ENCODE results near the gene PLEKHA1. TPM values are rescaled to one million over a fixed set of nuclear protein-coding genes. Genes with fewer than 3 reads are reported as not detected.

PLEKHA1 gene
- total RNA-seq, 1 donor from 2014 or later = 50.4 TPM

DNA sequence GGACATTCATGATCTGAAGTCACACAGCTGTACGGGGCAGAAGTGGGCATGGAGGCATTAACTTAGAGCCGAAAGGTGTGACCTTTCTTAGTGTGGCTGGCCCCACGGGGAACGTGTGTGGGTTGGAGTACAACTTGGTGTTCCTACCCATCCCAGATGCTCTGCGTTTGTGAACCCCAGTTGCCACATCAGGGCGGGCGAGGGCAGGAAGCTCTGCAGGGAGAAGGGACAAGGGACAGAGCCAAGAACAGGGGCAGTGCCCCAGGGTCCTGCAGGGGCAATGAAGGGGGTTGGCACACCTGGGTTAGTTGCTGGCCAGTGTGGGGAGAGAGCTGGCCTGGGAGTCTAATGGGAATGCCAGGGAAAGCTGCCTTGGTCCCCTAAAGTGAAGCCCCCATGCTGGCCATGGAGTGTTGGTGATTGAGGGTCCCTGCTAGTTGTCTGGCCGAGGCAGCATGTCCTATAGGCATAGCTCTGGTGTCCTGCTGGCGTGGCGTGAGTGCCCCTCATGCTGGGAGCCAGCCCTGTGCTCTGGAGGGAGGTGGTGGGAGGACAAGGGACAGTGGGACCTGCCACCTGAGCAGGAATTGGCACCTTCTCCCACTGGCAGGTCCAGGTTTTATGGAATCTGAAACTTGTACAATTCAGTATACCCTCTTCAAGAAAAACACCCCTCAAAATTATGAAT lies 105.8 kb downstream of the PLEKHA1 start:
- H3K4me1 ChIP-seq = peaks cover 20% of the 10 kb centered on the region
- H3K4me3 ChIP-seq = no peak overlapping the region
- no peaks in the 10 kb centered on the region for H3K9me3 ChIP-seq (replicated peaks)
- H3K27me3 ChIP-seq (ENCODE audit: low read depth) = no peaks in the 10 kb centered on the region
- TF ChIP-seq, protein P1, sequence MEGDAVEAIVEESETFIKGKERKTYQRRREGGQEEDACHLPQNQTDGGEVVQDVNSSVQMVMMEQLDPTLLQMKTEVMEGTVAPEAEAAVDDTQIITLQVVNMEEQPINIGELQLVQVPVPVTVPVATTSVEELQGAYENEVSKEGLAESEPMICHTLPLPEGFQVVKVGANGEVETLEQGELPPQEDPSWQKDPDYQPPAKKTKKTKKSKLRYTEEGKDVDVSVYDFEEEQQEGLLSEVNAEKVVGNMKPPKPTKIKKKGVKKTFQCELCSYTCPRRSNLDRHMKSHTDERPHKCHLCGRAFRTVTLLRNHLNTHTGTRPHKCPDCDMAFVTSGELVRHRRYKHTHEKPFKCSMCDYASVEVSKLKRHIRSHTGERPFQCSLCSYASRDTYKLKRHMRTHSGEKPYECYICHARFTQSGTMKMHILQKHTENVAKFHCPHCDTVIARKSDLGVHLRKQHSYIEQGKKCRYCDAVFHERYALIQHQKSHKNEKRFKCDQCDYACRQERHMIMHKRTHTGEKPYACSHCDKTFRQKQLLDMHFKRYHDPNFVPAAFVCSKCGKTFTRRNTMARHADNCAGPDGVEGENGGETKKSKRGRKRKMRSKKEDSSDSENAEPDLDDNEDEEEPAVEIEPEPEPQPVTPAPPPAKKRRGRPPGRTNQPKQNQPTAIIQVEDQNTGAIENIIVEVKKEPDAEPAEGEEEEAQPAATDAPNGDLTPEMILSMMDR (IDR thresholded peaks at IDR 0.05; ENCODE audit: borderline replicate concordance) = no peak
- intact Hi-C loops (cut with micrococcal nuclease) = no loop called here
- no peaks in the 10 kb centered on the region for H3K36me3 ChIP-seq
- no peak overlapping the region for H3K27ac ChIP-seq (replicated peaks)
- DNase-seq = no peak

DNA sequence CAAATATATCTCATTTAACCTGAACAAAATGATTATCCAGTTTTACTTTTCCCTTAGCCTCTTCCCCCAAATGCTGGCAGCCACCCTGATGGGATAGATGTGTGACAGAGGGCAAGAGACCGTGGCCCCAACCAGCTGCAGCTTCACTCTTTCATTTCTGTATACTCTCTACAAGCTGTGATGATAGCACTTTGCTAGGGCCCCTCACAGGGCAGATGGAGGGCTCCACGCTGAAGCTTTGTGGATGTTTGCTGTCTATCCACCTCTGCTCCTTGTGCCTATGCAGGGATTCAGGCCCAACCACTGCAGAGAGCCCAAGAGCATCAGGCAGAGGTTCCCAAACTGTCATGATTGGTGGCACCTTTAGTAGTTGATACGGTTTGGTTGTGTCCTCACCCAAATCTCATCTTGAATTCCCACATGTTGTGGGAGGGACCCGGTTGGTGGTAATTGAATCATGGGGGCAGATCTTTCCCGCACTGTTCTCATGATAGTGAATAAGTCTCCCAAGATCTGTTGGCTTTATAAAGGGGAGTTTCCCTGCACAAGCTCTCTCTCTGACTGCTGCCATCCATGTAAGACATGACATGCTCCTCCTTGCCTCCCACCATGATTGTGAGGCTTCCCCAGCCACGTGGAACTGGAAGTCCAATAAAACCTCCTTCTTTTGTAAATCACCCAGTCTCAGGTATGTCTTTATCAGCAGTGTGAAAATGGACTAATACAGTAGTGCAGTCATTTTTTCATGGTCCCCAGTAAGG lies 107.0 kb downstream of the PLEKHA1 start:
- no peak for DNase-seq
- Histone ChIP-seq H3K27me3 (ENCODE audit: low read depth) (no peaks in the 10 kb centered on the region), H3K9me3 (replicated peaks) (no peaks in the 10 kb centered on the region), H3K4me3 (no peak overlapping the region), H3K36me3 (no peaks in the 10 kb centered on the region), H3K4me1 (peaks cover 20% of the 10 kb centered on the region), H3K27ac (replicated peaks) (no peak overlapping the region)
- TF ChIP-seq, protein P1 (IDR thresholded peaks at IDR 0.05; ENCODE audit: borderline replicate concordance) = no peak
- intact Hi-C loops (cut with micrococcal nuclease) = no loop called here

Small RNA genes within 50 kb of the gene (microRNA-seq; reads per million reads assigned to microRNA genes)
- gene MIR3941 = 1.6 reads per million

Other genes starting within 250 kb of the PLEKHA1 start
- gene BTBD16, start 103.4 kb upstream of the PLEKHA1 start, total RNA-seq = not detected
- gene ARMS2, start 79.9 kb downstream of the PLEKHA1 start, total RNA-seq = 0.27 TPM
- 62.6 TPM for gene HTRA1, start 86.8 kb downstream of the PLEKHA1 start, total RNA-seq
- gene DMBT1, start 186.0 kb downstream of the PLEKHA1 start, total RNA-seq = 0.44 TPM